RWPE2 (cell line): ENCODE results near the gene COL25A1.
A peak's percentile ranks its signal among the peaks of the same experiment; 100 is the strongest.

Experiments
- ATAC-seq: fragments of 200-7000 bp; cut with Tn5 transposase; 3 replicates; pipeline ENCODE4 v1.9.1; 2021; ENCODE audit warnings: low read depth
- DNase-seq: peaks from one replicate; pipeline ENCODE4 v3.0.0-alpha.2; 2020; ENCODE audit warnings: low spot score
- H3K27ac ChIP-seq: fragments of 450-650 bp; 2 replicates; pipeline ENCODE4 v1.5.1; 2017; ENCODE audit warnings: mild to moderate bottlenecking; ENCODE audit not compliant: poor library complexity, severe bottlenecking
- H3K27me3 ChIP-seq: fragments of 250-450 bp; sonication (Bioruptor Pico); 2 replicates; pipeline ENCODE4 v1.5.1; 2021; ENCODE audit warnings: mild to moderate bottlenecking, moderate library complexity; ENCODE audit not compliant: insufficient read depth, poor library complexity, severe bottlenecking
- H3K36me3 ChIP-seq: fragments of 250-450 bp; sonication (Bioruptor Pico); 2 replicates; pipeline ENCODE4 v1.5.1; 2020; ENCODE audit warnings: low read depth, mild to moderate bottlenecking, moderate library complexity
- H3K4me1 ChIP-seq: fragments of 250-450 bp; sonication (Bioruptor Pico); 2 replicates; pipeline ENCODE4 v1.5.1; 2021; ENCODE audit warnings: mild to moderate bottlenecking, moderate library complexity; ENCODE audit not compliant: insufficient read depth, poor library complexity, severe bottlenecking
- H3K4me3 ChIP-seq: fragments of 250-450 bp; sonication (Bioruptor Pico); 2 replicates; pipeline ENCODE4 v1.5.1; 2021; ENCODE audit warnings: mild to moderate bottlenecking, moderate library complexity; ENCODE audit not compliant: severe bottlenecking
- H3K9me3 ChIP-seq: fragments of 250-450 bp; sonication (Bioruptor Pico); 2 replicates; pipeline ENCODE4 v1.5.1; 2021; ENCODE audit warnings: mild to moderate bottlenecking, moderate library complexity; ENCODE audit not compliant: severe bottlenecking
- TF ChIP-seq, protein P1 (sequence below): fragments of 450-650 bp; IDR thresholded peaks from one replicate; pipeline ENCODE4 v1.5.1; 2017; ENCODE audit warnings: mild to moderate bottlenecking, moderate library complexity; ENCODE audit not compliant: poor library complexity, severe bottlenecking

The COL25A1 gene

DNA sequence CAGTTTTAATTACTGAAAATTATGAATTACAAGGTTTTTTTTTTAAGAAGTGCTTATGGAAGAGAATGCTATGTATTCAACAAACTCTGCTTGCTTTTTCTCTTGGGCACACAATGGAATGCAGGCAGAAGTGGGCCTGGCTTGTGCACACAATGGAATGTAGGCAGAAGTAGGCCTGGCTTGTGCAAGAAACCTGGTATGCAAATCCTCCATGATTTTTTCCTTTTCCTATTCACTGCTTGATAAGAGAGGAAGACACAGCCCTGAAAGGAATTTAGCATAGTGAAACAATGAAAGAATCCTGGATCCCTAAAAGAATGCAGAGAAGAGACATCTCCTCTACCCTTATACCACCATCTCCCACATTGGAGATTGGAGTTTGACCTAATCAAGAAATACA is 138.4 kb downstream of the COL25A1 start:
- no peaks in the 10 kb centered on the region for H3K4me1 ChIP-seq
- H3K36me3 ChIP-seq: no peaks in the 10 kb centered on the region
- DNase-seq (no peak), ATAC-seq (0 out of 3 replicates have a peak, but pooled peaks have one; percentile 40)
- no peak overlapping the region for H3K27ac ChIP-seq
- TF ChIP-seq, protein P1, sequence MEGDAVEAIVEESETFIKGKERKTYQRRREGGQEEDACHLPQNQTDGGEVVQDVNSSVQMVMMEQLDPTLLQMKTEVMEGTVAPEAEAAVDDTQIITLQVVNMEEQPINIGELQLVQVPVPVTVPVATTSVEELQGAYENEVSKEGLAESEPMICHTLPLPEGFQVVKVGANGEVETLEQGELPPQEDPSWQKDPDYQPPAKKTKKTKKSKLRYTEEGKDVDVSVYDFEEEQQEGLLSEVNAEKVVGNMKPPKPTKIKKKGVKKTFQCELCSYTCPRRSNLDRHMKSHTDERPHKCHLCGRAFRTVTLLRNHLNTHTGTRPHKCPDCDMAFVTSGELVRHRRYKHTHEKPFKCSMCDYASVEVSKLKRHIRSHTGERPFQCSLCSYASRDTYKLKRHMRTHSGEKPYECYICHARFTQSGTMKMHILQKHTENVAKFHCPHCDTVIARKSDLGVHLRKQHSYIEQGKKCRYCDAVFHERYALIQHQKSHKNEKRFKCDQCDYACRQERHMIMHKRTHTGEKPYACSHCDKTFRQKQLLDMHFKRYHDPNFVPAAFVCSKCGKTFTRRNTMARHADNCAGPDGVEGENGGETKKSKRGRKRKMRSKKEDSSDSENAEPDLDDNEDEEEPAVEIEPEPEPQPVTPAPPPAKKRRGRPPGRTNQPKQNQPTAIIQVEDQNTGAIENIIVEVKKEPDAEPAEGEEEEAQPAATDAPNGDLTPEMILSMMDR: no peak
- no peaks in the 10 kb centered on the region for H3K9me3 ChIP-seq
- H3K4me3 ChIP-seq: no peak overlapping the region
- no peaks in the 10 kb centered on the region for H3K27me3 ChIP-seq

DNA sequence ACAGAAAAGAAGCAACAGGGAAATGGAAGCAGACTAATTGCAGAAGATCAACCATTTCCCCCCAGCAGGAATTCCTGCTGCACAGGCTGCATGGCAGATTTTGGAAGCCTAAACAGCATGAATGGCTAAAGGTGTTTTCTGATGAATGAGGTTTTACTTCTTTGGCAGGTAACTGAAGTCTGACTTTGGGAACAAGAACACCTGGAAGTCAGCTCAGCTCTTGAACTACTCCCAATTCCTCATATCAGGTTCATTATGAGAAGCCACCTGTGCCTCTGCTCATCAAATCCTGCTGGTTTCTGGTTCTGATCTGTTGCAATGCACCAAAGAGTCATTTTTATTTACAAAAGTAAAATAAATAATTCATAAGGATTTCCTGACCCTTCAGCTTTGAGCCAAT is 139.0 kb downstream of the COL25A1 start:
- TF ChIP-seq, protein P1: no peak
- no peaks in the 10 kb centered on the region for H3K4me1 ChIP-seq
- H3K27ac ChIP-seq: no peak overlapping the region
- no peaks in the 10 kb centered on the region for H3K9me3 ChIP-seq
- H3K36me3 ChIP-seq: no peaks in the 10 kb centered on the region
- H3K27me3 ChIP-seq: no peaks in the 10 kb centered on the region
- no peak overlapping the region for H3K4me3 ChIP-seq
- ATAC-seq (no peak), DNase-seq (no peak)

DNA sequence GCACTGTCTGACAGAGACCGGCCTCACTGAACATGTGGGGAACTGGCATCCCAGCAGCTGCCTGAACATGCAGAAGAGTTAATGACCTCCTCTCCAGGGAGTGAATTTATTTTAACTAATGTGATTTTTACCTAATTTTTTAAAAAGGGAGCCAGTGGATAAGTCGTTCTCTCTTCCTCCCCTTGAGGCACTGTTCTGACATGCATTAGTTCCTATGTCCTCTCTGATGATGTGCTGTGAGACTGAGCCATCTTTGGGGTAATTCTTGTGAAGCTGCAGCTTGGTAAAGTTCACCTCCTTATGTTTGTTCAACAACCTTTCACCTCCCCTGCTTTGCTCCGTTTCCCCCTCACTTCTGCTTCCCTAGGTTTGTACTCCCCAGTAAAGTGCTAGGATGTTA is 139.7 kb downstream of the COL25A1 start:
- H3K27me3 ChIP-seq: no peaks in the 10 kb centered on the region
- TF ChIP-seq, protein P1: no peak
- DNase-seq (no peak), ATAC-seq (no peak)
- H3K36me3 ChIP-seq: no peaks in the 10 kb centered on the region
- no peak overlapping the region for H3K27ac ChIP-seq
- H3K4me1 ChIP-seq: no peaks in the 10 kb centered on the region
- H3K4me3 ChIP-seq: no peak overlapping the region
- H3K9me3 ChIP-seq: no peaks in the 10 kb centered on the region

DNA sequence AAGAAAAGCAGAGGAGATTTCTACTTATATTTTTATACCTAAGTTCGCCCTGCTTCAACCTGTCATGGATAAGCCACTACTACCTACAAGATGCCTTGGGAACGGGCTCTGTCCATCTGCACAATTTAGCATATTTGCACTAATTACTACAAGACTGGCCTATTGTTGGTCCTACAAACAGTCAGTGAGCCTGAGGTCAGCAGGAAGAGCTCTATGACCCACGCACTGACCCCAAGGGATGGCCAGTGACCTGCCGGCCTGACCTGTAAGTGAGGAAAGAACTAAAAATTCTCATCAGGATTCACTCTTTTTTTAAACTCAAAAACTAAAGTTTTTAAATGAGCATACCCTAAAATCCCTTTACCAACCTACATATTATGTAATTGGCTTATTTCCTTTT is 142.0 kb downstream of the COL25A1 start:
- TF ChIP-seq, protein P1: no peak
- Histone ChIP-seq H3K27ac (no peak overlapping the region), H3K4me3 (no peak overlapping the region), H3K9me3 (no peaks in the 10 kb centered on the region), H3K36me3 (no peaks in the 10 kb centered on the region), H3K27me3 (no peaks in the 10 kb centered on the region), H3K4me1 (no peaks in the 10 kb centered on the region)
- DNase-seq (no peak), ATAC-seq (no peak)

DNA sequence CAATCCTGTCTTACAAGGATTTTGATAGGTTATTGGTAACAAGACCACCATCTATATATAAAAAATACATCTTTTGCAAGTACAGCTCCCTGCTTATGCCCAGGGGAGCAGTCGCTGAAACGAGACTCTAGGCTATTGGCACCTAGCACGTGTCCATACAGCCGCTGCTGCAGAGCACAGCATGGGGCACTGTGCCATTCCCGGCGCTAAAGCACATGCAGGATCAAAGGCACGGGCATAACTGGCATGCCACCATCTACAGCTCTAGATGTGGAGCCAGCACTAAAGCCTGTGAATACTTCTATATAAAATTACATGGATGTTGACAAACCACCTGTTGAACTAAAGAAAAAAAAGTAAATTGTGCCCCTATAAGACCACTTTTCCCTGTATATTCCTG is 144.8 kb downstream of the COL25A1 start:
- TF ChIP-seq, protein P1: no peak
- no peak overlapping the region for H3K4me3 ChIP-seq
- DNase-seq: no peak
- H3K27ac ChIP-seq: no peak overlapping the region
- H3K9me3 ChIP-seq: no peaks in the 10 kb centered on the region
- no peaks in the 10 kb centered on the region for H3K4me1 ChIP-seq
- H3K36me3 ChIP-seq: no peaks in the 10 kb centered on the region
- no peaks in the 10 kb centered on the region for H3K27me3 ChIP-seq
- ATAC-seq: no peak
